OCI-LY7 (cell line): Measurements from ENCODE around the gene RELN.

Experiments
- EZH2phosphoT487 ChIP-seq: fragments of 200-600 bp; sonication (generic); IDR thresholded peaks from 2 replicates; pipeline ENCODE4 v1.6.1; 2018; ENCODE audit warnings: low read depth, borderline replicate concordance, mild to moderate bottlenecking, mixed run types, antibody characterized with exemption, low read length, moderate library complexity, mixed read lengths
- TF ChIP-seq, protein P1 (sequence below): fragments of 200-600 bp; sonication (generic); conservative IDR thresholded peaks from 2 replicates; pipeline ENCODE4 v1.5.1; 2014; ENCODE audit warnings: mild to moderate bottlenecking, antibody characterized with exemption, low read length, moderate library complexity, mixed read lengths

DNA sequence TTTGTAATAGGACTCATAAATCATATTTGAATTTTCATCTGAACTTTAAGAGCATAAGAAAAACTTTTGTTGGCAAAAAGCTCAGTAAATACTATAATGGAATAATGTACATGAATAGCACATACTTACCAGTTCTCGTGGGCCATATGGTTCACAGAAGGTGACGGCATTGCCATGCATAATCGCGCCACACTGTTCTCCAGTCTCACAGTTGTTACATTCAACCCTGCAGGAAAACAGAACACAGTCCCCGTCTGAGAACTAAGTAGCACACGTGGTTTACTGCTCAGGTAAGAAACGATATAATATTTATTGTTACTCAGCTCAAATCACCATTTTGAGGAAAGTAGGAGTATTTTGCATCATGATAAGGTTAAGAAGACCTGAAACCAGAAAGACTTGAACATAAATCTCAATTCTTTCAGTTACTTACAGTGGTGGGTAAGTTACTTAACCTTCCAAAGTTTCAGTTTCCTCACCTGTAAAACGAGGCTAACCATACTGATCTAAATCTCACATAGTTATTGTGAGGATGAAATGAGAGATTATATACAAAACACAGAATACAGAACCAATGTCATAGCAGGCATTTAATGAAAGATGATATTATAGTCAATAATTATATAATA, 261.4 kb downstream of the RELN start:
- TF ChIP-seq, protein P1, sequence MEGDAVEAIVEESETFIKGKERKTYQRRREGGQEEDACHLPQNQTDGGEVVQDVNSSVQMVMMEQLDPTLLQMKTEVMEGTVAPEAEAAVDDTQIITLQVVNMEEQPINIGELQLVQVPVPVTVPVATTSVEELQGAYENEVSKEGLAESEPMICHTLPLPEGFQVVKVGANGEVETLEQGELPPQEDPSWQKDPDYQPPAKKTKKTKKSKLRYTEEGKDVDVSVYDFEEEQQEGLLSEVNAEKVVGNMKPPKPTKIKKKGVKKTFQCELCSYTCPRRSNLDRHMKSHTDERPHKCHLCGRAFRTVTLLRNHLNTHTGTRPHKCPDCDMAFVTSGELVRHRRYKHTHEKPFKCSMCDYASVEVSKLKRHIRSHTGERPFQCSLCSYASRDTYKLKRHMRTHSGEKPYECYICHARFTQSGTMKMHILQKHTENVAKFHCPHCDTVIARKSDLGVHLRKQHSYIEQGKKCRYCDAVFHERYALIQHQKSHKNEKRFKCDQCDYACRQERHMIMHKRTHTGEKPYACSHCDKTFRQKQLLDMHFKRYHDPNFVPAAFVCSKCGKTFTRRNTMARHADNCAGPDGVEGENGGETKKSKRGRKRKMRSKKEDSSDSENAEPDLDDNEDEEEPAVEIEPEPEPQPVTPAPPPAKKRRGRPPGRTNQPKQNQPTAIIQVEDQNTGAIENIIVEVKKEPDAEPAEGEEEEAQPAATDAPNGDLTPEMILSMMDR, result no peak
- TF ChIP-seq EZH2phosphoT487, result no peak
